Measurements from ENCODE around the gene EXOSC5.

- TF ChIP-seq POLR2AphosphoS5 (IDR thresholded peaks at IDR 0.05; ENCODE audit: insufficient read depth in 1 of 2, low read depth in 1 of 2), result no peak
- TF ChIP-seq CTCF (IDR thresholded peaks at IDR 0.05), result no peak
- no peak for TF ChIP-seq POLR2A (IDR thresholded peaks at IDR 0.05)
Measured at GRCh38 chr19:41437944-41438574, 40.9 kb upstream of the EXOSC5 start.
